H1 (cell line): ENCODE measurements around the gene ERC1.

Experiments
- CBX8 ChIP-seq: fragments of 300-800, 300-1000 bp; sonication (generic); IDR thresholded peaks from 2 replicates; pipeline ENCODE4 v1.7.1; 2016; ENCODE audit warnings: low read depth, low read length, borderline replicate concordance
- CEBPB ChIP-seq: IDR thresholded peaks from 2 replicates; pipeline ENCODE4 v1.6.1; 2012; ENCODE audit warnings: low read depth, low read length
- EZH2 ChIP-seq: fragments of 200-600 bp; sonication (generic); IDR thresholded peaks from 2 replicates; pipeline ENCODE4 v1.7.1; 2012; ENCODE audit warnings: low read depth, mild to moderate bottlenecking, moderate library complexity, low read length, inconsistent platforms; ENCODE audit not compliant: severe bottlenecking
- FOSL1 ChIP-seq: IDR thresholded peaks from 2 replicates; pipeline ENCODE4 v1.6.1; 2011; ENCODE audit warnings: mild to moderate bottlenecking, low read depth, low read length, moderate library complexity; ENCODE audit not compliant: insufficient read depth
- JUND ChIP-seq: IDR thresholded peaks from 2 replicates; pipeline ENCODE4 v1.6.1; 2011; ENCODE audit warnings: mild to moderate bottlenecking, improper control_type of control experiment, low read length
- POLR2A ChIP-seq, 2 experiments: IDR thresholded peaks; 1 replicate in 1 of 2; 2 replicates in 1 of 2; pipeline ENCODE4 v1.6.1; 2011; ENCODE audit warnings: low read depth in 2 of 2, low read length in 2 of 2, mild to moderate bottlenecking in 2 of 2; ENCODE audit errors: control extremely low read depth in 1 of 2
- POLR2AphosphoS5 ChIP-seq: IDR thresholded peaks from 2 replicates; pipeline ENCODE4 v1.6.1; 2011; ENCODE audit warnings: low read depth, low read length
- SIX5 ChIP-seq: IDR thresholded peaks from 2 replicates; pipeline ENCODE4 v1.6.1; 2011; ENCODE audit warnings: mild to moderate bottlenecking, low read depth, low read length
- SUZ12 ChIP-seq: fragments of 200-600 bp; sonication (generic); IDR thresholded peaks from 2 replicates; pipeline ENCODE4 v1.6.1; 2012; ENCODE audit warnings: mild to moderate bottlenecking, inconsistent platforms, low read length, moderate library complexity, mixed read lengths
- TEAD4 ChIP-seq: IDR thresholded peaks from 2 replicates; pipeline ENCODE4 v1.6.1; 2012; ENCODE audit warnings: low read depth, low read length, inconsistent platforms, mixed read lengths
- TF ChIP-seq, protein P1 (sequence below), 3 experiments: IDR thresholded peaks; 1 replicate in 2 of 3; 2 replicates in 1 of 3; pipeline versions ENCODE4 v1.5.1 to v1.6.1; 2011; ENCODE audit warnings: low read length in 3 of 3, mild to moderate bottlenecking in 3 of 3, inconsistent platforms in 2 of 3, low read depth in 1 of 3, moderate library complexity in 1 of 3; ENCODE audit not compliant: insufficient read depth in 1 of 3; ENCODE audit errors: control extremely low read depth in 1 of 3
- TF ChIP-seq, protein P2 (sequence below): IDR thresholded peaks from 2 replicates; pipeline ENCODE4 v1.6.1; 2012; ENCODE audit warnings: low read length, inconsistent platforms
- TF ChIP-seq, protein P3 (sequence below): IDR thresholded peaks from 2 replicates; pipeline ENCODE4 v1.6.1; 2012; ENCODE audit warnings: inconsistent platforms

DNA sequence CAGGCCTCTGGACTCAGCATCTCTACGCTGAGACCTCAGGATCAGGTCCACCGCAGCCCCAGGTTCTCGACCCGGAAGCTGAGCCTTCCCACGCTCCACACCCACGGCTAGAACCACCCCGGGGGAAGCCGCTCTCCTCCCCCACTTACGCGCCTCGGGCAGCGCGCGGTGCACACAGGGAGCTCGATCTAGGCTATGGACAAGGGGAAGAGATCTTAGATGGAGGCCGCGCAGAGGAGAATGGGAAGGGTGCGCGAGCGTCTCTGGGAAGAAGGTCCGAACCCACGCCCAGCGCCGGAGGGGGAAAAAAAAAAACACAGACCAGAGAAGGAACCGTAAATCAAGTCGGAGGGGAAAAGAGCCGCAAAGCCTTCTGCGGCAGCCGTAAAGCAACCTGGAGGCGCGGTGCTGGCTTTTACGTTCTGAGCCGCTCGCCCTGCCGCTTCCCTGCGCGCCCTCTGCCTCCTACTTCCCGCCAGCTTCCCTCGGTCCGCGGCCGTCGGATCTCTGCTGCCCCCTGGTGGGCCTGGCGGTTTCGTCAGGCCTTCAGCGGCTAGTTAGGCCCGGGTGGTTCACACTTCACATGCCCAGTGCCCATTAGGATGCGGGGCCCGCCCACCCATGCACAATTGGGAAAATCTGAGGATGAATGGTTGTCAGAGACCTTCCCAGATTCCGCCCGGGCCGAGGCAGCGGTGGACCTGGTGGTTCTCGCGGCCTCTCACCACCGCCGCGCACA lies 41.4 kb upstream of the ERC1 start, which contains the start of gene RAD52:
- no peak for TF ChIP-seq EZH2
- TF ChIP-seq, protein P1, sequence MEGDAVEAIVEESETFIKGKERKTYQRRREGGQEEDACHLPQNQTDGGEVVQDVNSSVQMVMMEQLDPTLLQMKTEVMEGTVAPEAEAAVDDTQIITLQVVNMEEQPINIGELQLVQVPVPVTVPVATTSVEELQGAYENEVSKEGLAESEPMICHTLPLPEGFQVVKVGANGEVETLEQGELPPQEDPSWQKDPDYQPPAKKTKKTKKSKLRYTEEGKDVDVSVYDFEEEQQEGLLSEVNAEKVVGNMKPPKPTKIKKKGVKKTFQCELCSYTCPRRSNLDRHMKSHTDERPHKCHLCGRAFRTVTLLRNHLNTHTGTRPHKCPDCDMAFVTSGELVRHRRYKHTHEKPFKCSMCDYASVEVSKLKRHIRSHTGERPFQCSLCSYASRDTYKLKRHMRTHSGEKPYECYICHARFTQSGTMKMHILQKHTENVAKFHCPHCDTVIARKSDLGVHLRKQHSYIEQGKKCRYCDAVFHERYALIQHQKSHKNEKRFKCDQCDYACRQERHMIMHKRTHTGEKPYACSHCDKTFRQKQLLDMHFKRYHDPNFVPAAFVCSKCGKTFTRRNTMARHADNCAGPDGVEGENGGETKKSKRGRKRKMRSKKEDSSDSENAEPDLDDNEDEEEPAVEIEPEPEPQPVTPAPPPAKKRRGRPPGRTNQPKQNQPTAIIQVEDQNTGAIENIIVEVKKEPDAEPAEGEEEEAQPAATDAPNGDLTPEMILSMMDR (IDR thresholded peaks at IDR 0.05; ENCODE audit: control extremely low read depth in 1 of 3, insufficient read depth in 1 of 3, low read depth in 1 of 3, low read length in 3 of 3): peak; percentile 86 to 96 (median 91)
- peak; percentile 69 to 91 for TF ChIP-seq POLR2A (IDR thresholded peaks at IDR 0.05; ENCODE audit: control extremely low read depth in 1 of 2, low read depth in 2 of 2, low read length in 2 of 2)
- no peak; the same call in 1 of the 2 replicates for TF ChIP-seq TEAD4
- TF ChIP-seq POLR2AphosphoS5: peak; percentile 87
- TF ChIP-seq CEBPB: no peak; the same call in 1 of the 2 replicates
- no peak; the same call in 1 of the 2 replicates for TF ChIP-seq SIX5
- no peak for TF ChIP-seq FOSL1
- no peak for TF ChIP-seq SUZ12
- TF ChIP-seq, protein P2, sequence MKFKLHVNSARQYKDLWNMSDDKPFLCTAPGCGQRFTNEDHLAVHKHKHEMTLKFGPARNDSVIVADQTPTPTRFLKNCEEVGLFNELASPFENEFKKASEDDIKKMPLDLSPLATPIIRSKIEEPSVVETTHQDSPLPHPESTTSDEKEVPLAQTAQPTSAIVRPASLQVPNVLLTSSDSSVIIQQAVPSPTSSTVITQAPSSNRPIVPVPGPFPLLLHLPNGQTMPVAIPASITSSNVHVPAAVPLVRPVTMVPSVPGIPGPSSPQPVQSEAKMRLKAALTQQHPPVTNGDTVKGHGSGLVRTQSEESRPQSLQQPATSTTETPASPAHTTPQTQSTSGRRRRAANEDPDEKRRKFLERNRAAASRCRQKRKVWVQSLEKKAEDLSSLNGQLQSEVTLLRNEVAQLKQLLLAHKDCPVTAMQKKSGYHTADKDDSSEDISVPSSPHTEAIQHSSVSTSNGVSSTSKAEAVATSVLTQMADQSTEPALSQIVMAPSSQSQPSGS: no peak; the same call in 1 of the 2 replicates
- TF ChIP-seq, protein P3, sequence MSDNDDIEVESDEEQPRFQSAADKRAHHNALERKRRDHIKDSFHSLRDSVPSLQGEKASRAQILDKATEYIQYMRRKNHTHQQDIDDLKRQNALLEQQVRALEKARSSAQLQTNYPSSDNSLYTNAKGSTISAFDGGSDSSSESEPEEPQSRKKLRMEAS: peak; percentile 63
- TF ChIP-seq JUND: no peak; the same call in 1 of the 2 replicates
- no peak for TF ChIP-seq CBX8
